Tibial artery (tissue), 4 donors: ENCODE measurements around the gene SAMD1.
A peak's percentile ranks its signal among the peaks of the same experiment; 100 is the strongest.

Experiments
- DNase-seq, 2 donors: peaks; one replicate each; pipeline ENCODE4 v3.0.0-alpha.2; 2019
- H3K27ac ChIP-seq, 2 donors: fragments of 200-600 bp; sonication (generic) in 1 of 2; 1 replicate in 1 of 2; 2 replicates in 1 of 2; pipeline ENCODE4 v1.5.1; 2018 to 2019; ENCODE audit warnings: mild to moderate bottlenecking in 1 of 2
- H3K27me3 ChIP-seq, 2 donors: fragments of 200-600 bp; sonication (generic) in 1 of 2; one replicate each; pipeline versions ENCODE4 v1.5.1 to v1.6.0; 2016 to 2019
- H3K36me3 ChIP-seq, 3 donors: fragments of 200-600 bp; sonication (generic) in 2 of 3; one replicate each; pipeline ENCODE4 v1.5.1; 2016 to 2019; ENCODE audit warnings: mild to moderate bottlenecking in 2 of 3
- H3K4me1 ChIP-seq, 4 donors: fragments of 200-600 bp; sonication (generic) in 2 of 4; 1 replicate in 3 of 4; 2 replicates in 1 of 4; pipeline ENCODE4 v1.5.1; 2016 to 2019
- H3K4me3 ChIP-seq, 2 donors: fragments of 200-600 bp; sonication (generic) in 1 of 2; 1 replicate in 1 of 2; 2 replicates in 1 of 2; pipeline ENCODE4 v1.5.1; 2018 to 2019; ENCODE audit warnings: mild to moderate bottlenecking in 2 of 2
- H3K9me3 ChIP-seq, 3 donors: fragments of 200-600 bp; sonication (generic) in 1 of 3; one replicate each; pipeline ENCODE4 v1.5.1; 2016 to 2019
- intact Hi-C: fragments of 100-400 bp; cut with DNase I; formaldehyde crosslinking; loops from one replicate; pipeline ENCODE4 v1.15.0; 2023; ENCODE audit warnings: low total_unique reads
- TF ChIP-seq, protein P1 (sequence below), 2 experiments: fragments of 200-600 bp in 1 of 2; fragments of 450-650 bp in 1 of 2; IDR thresholded peaks; one replicate each; pipeline ENCODE4 v1.5.1; 2017 to 2019; ENCODE audit warnings: antibody characterized with exemption in 2 of 2, mild to moderate bottlenecking in 1 of 2, moderate library complexity in 1 of 2

The SAMD1 gene

DNA sequence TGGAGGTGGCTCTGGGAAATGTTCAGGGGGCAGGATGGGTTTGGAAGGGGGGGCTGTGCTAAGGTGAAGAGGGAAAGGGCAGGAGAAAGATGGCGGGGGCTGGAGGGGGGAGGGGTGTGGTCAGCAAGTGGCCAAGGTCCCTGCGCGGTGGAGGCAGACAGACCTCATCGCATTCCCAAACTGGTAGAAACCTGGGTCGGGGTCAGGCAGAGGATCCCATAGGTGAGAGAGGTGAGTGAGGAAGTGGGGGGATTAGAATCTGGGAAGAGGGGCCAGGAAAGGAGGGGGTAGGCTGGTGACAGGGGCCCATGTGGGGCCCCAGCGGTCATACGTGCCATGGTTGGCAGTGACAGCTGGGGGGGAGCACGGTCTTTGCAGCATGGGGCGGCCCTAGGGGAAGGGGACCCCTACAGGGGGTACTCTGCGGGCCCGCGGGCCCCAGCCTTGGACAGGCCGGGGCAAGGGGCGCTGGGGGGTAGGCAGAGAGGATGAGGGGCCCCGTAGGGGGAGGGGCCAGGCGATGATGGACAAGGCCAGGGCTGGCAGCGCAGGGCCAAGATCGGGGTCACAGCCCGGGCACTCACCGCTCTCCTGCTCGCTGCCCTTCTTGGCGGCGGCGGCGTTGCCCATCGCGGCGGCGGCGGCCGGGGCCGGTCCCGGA lies 26.5 kb upstream of the SAMD1 start:
- Histone ChIP-seq H3K36me3 (no peaks in the 10 kb centered on the region), H3K27ac (peak overlapping the region; percentile 88 to 94), H3K4me1 (peaks cover 5 to 67% (median 57%) of the 10 kb centered on the region in 4 donors), H3K27me3 (no peaks in the 10 kb centered on the region), H3K4me3 (peak overlapping the region; percentile 95 to 97), H3K9me3 (no peaks in the 10 kb centered on the region)
- intact Hi-C loops = loop anchor here (5.0 kb wide), 1 partner anchor 35 kb away; no protein-coding TSS in a partner anchor
- TF ChIP-seq, protein P1, sequence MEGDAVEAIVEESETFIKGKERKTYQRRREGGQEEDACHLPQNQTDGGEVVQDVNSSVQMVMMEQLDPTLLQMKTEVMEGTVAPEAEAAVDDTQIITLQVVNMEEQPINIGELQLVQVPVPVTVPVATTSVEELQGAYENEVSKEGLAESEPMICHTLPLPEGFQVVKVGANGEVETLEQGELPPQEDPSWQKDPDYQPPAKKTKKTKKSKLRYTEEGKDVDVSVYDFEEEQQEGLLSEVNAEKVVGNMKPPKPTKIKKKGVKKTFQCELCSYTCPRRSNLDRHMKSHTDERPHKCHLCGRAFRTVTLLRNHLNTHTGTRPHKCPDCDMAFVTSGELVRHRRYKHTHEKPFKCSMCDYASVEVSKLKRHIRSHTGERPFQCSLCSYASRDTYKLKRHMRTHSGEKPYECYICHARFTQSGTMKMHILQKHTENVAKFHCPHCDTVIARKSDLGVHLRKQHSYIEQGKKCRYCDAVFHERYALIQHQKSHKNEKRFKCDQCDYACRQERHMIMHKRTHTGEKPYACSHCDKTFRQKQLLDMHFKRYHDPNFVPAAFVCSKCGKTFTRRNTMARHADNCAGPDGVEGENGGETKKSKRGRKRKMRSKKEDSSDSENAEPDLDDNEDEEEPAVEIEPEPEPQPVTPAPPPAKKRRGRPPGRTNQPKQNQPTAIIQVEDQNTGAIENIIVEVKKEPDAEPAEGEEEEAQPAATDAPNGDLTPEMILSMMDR (IDR thresholded peaks at IDR 0.05) = no peak
- peak; percentile 39 to 81 for DNase-seq

DNA sequence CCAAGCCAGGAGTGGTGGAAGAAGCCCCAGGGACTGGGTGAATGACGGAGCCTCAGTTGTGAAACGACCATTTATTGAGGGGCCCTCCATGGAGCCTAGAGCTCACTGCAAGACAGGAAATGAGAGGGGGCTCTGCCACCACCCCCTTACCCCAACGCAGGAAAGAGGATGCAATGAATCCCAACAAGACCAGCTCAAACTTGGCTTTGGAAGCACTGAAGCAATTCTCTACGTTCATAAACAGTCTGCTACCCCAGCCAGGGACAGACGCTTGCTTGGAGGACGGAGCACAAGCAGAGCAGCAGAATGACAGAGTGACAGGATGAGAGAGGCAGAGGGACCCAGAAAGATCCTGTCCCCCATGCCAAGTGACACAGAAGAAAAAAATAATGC lies 26.0 kb upstream of the SAMD1 start:
- peak overlapping the region; percentile 88 to 94 for H3K27ac ChIP-seq
- no peaks in the 10 kb centered on the region for H3K36me3 ChIP-seq
- H3K4me3 ChIP-seq = peak overlapping the region; percentile 95 to 97
- intact Hi-C loops = loop anchor here (5.0 kb wide), 1 partner anchor 34 kb away; no protein-coding TSS in a partner anchor
- no peaks in the 10 kb centered on the region for H3K9me3 ChIP-seq
- peaks cover 5 to 72% (median 63%) of the 10 kb centered on the region in 4 donors for H3K4me1 ChIP-seq
- no peaks in the 10 kb centered on the region for H3K27me3 ChIP-seq
- DNase-seq = no peak
- TF ChIP-seq, protein P1 (IDR thresholded peaks at IDR 0.05) = no peak

DNA sequence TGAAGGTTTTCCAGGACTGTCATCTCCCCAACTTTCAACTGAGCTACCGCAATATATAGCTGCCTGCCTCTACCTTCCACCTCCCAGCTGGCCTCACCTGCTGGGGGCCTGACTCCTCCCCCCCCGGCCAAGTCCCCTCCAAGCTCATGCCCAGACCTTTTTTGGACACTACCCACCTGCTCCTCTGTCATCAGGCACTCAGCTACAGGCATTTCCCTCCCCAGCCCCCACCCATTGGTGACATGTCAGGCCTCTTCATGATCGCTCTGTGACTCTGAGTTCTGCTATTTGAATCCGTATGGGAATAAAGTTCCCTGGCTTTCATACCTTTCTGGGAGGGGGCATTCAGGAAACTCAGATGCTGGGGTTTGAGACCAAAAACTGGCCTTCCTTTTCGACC lies 25.2 kb upstream of the SAMD1 start:
- no peak for DNase-seq
- intact Hi-C loops = loop anchor here (5.0 kb wide), 1 partner anchor 33 kb away; no protein-coding TSS in a partner anchor

DNA sequence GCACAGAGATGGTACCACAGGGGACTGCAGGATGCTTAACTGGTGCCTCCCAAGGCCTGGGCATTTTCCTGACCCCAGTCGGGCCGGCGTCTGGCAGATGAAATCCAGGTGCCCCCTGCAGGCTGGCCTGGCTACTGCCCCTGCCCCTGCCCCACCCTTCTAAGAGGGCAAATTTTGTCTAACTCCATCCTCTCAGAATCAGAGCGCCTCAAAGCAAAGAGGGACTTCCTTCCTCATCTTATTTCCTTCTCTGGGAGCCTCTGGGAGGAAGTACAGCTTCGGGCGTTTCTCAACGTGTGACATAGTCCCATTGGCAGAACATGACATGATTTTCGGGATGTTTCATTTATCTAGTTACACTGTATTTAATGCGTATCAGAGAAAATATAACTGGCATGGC lies 24.3 kb upstream of the SAMD1 start:
- Histone ChIP-seq H3K27ac (peak overlapping the region; percentile 85 to 94), H3K9me3 (no peaks in the 10 kb centered on the region), H3K4me1 (peaks cover 5 to 85% (median 65%) of the 10 kb centered on the region in 4 donors), H3K4me3 (no peak overlapping the region), H3K27me3 (no peaks in the 10 kb centered on the region), H3K36me3 (no peaks in the 10 kb centered on the region)
- intact Hi-C loops = loop anchor here (5.0 kb wide), 1 partner anchor 33 kb away; no protein-coding TSS in a partner anchor
- peak in 1 of 2 donors; percentile 57 for DNase-seq
- TF ChIP-seq, protein P1 (IDR thresholded peaks at IDR 0.05) = peak; percentile 22 to 36

More for the DNA sequence above, 25.2 kb upstream of the SAMD1 start:
- TF ChIP-seq, protein P1 (IDR thresholded peaks at IDR 0.05) = no peak
- Histone ChIP-seq H3K9me3 (no peaks in the 10 kb centered on the region), H3K36me3 (no peaks in the 10 kb centered on the region), H3K4me1 (peaks cover 5 to 77% (median 67%) of the 10 kb centered on the region in 4 donors), H3K27ac (peak overlapping the region; percentile 88 to 94), H3K27me3 (no peaks in the 10 kb centered on the region), H3K4me3 (peak overlapping the region; percentile 95 to 97)

DNA sequence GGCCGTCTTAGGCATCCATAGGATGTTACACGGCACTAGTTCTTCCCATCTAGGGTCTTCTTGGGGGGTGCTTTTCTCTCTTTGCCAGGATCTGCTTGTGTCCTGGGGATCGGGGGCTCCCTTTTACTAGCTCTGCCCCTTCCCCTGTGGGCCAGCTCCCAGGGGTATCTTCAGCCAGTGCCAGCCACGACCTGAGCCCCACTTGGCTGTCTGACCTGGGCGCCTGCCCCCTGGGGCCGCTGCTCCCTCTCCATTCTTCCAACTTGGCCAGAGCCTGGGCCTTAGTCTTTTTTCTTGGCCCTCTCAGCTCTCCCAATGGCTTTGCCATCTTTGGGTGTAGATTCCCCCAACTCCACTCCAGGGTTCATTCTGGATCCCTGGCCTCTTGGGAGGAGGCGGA lies 23.9 kb upstream of the SAMD1 start:
- intact Hi-C loops = no loop called here
- Histone ChIP-seq H3K27me3 (no peaks in the 10 kb centered on the region), H3K9me3 (no peaks in the 10 kb centered on the region), H3K27ac (peak overlapping the region; percentile 85 to 94), H3K4me3 (no peak overlapping the region), H3K36me3 (no peaks in the 10 kb centered on the region), H3K4me1 (peaks cover 5 to 84% (median 61%) of the 10 kb centered on the region in 4 donors)
- TF ChIP-seq, protein P1 (IDR thresholded peaks at IDR 0.05) = no peak
- no peak for DNase-seq
